NCI-H146 treated with DMSO at 0.1 percent for 48 hours (cell line): ENCODE results near the gene BMP6.
A peak's percentile ranks its signal among the peaks of the same experiment; 100 is the strongest.

Experiments
- DNase-seq: peaks from one replicate; lab custom pipeline; 2025; ENCODE audit not compliant: unreplicated experiment; lab: John Stamatoyannopoulos, UW

Gene BMP6

GRCh38 chr6:7901056-7901455 is 175.2 kb downstream of the BMP6 start:
- no peak for DNase-seq

GRCh38 chr6:7901780-7902179 is 175.9 kb downstream of the BMP6 start:
- DNase-seq: no peak

- DNase-seq: no peak
Measured at GRCh38 chr6:7902221-7902620, 176.3 kb downstream of the BMP6 start.

- DNase-seq: no peak
Measured at GRCh38 chr6:7902867-7903266, 177.0 kb downstream of the BMP6 start.

GRCh38 chr6:7903673-7904072 is 177.8 kb downstream of the BMP6 start:
- DNase-seq: no peak

GRCh38 chr6:7904654-7905319 is 178.9 kb downstream of the BMP6 start:
- no peak for DNase-seq

- no peak for DNase-seq
Measured at GRCh38 chr6:7905416-7905815, 179.5 kb downstream of the BMP6 start.

GRCh38 chr6:7906741-7907140 is 180.8 kb downstream of the BMP6 start:
- no peak for DNase-seq

- DNase-seq: no peak
Measured at GRCh38 chr6:7907159-7907558, 181.3 kb downstream of the BMP6 start.

GRCh38 chr6:7909323-7910276 is 183.7 kb downstream of the BMP6 start:
- DNase-seq: peak; percentile 1

- no peak for DNase-seq
Measured at GRCh38 chr6:7910298-7910653, 184.4 kb downstream of the BMP6 start.

- peak; percentile 51 for DNase-seq
Measured at GRCh38 chr6:7910654-7911344, 184.9 kb downstream of the BMP6 start, which contains the start of gene TXNDC5. TSS of gene TXNDC5 (minus strand) at chr6:7910788. CDS start at chr6:7910776, 12 bp downstream.

- DNase-seq: peak; percentile 88
Measured at GRCh38 chr6:7911345-7911725, 185.4 kb downstream of the BMP6 start.

- DNase-seq: no peak
Measured at GRCh38 chr6:7912024-7912423, 186.1 kb downstream of the BMP6 start.

- no peak for DNase-seq
Measured at GRCh38 chr6:7912736-7913517, 187.0 kb downstream of the BMP6 start.

GRCh38 chr6:7914311-7914710 is 188.4 kb downstream of the BMP6 start:
- no peak for DNase-seq

- DNase-seq: no peak
Measured at GRCh38 chr6:7914991-7915789, 189.3 kb downstream of the BMP6 start.

- no peak for DNase-seq
Measured at GRCh38 chr6:7916959-7917358, 191.1 kb downstream of the BMP6 start.

- DNase-seq: no peak
Measured at GRCh38 chr6:7917729-7918128, 191.8 kb downstream of the BMP6 start.

- DNase-seq: no peak
Measured at GRCh38 chr6:7918403-7918802, 192.5 kb downstream of the BMP6 start.
